Uterus (tissue), 2 donors: ENCODE data around the gene CXCL6.

Source experiments
- POLR2A ChIP-seq, 2 donors: fragments of 450-650 bp; IDR thresholded peaks; one replicate each; pipeline ENCODE4 v1.6.1; 2016; ENCODE audit warnings: antibody characterized with exemption in 2 of 2, mild to moderate bottlenecking in 1 of 2, moderate library complexity in 1 of 2
- TF ChIP-seq, protein P1 (sequence below), 4 experiments: fragments of 200-600 bp in 2 of 4; fragments of 450-650 bp in 2 of 4; sonication (generic) in 2 of 4; IDR thresholded peaks; one replicate each; pipeline ENCODE4 v1.5.1; 2016 to 2019; ENCODE audit warnings: antibody characterized with exemption in 4 of 4, mild to moderate bottlenecking in 2 of 4, moderate library complexity in 1 of 4

DNA sequence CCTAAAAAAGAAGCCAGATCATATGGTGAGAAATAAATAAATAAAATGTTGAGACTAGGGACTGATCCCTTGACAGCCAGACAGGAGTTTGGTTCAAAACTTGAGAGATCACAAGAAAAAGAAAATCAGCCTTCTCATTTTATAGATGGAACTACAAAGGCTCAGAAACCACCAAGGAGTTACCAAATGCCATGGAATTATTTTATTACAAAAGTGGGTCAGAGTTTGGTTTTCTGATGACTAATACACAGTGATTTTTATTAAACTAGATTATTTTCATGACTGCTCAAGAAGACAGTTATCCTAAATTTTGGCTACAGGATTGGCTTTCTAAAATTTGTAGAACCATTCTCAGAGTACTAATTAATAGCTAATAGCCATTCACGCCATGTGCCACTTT is 38.9 kb downstream of the CXCL6 start:
- TF ChIP-seq, protein P1, sequence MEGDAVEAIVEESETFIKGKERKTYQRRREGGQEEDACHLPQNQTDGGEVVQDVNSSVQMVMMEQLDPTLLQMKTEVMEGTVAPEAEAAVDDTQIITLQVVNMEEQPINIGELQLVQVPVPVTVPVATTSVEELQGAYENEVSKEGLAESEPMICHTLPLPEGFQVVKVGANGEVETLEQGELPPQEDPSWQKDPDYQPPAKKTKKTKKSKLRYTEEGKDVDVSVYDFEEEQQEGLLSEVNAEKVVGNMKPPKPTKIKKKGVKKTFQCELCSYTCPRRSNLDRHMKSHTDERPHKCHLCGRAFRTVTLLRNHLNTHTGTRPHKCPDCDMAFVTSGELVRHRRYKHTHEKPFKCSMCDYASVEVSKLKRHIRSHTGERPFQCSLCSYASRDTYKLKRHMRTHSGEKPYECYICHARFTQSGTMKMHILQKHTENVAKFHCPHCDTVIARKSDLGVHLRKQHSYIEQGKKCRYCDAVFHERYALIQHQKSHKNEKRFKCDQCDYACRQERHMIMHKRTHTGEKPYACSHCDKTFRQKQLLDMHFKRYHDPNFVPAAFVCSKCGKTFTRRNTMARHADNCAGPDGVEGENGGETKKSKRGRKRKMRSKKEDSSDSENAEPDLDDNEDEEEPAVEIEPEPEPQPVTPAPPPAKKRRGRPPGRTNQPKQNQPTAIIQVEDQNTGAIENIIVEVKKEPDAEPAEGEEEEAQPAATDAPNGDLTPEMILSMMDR (IDR thresholded peaks at IDR 0.05) = no peak
- no peak for TF ChIP-seq POLR2A (IDR thresholded peaks at IDR 0.05)
